ENCODE measurements around the gene HCN1.
"Not testable (repeated sequence)": the region's sequence is repeated elsewhere in the genome, so short reads cannot be mapped to it uniquely, and the experiment has no call there.

HCN1 gene

GRCh38 chr5:45609661-45610060, 86.5 kb downstream of the HCN1 start:
- DNase-seq = peak; percentile 11

GRCh38 chr5:45604092-45604491, 92.1 kb downstream of the HCN1 start:
- DNase-seq = no peak

GRCh38 chr5:45601424-45601823, 94.8 kb downstream of the HCN1 start:
- no peak for DNase-seq

- DNase-seq = no peak
Measured at GRCh38 chr5:45596320-45596719, 99.9 kb downstream of the HCN1 start.

GRCh38 chr5:45586001-45586400, 110.2 kb downstream of the HCN1 start:
- DNase-seq = not testable (repeated sequence)

GRCh38 chr5:45578270-45578669, 117.9 kb downstream of the HCN1 start:
- DNase-seq = no peak

GRCh38 chr5:45568813-45569212, 127.4 kb downstream of the HCN1 start:
- no peak for DNase-seq

GRCh38 chr5:45542421-45542820, 153.8 kb downstream of the HCN1 start:
- DNase-seq = no peak

GRCh38 chr5:45533663-45534062, 162.5 kb downstream of the HCN1 start:
- DNase-seq = peak; percentile 49

- DNase-seq = peak; percentile 71
Measured at GRCh38 chr5:45532826-45533624, 163.2 kb downstream of the HCN1 start.

GRCh38 chr5:45521067-45521466, 175.1 kb downstream of the HCN1 start:
- no peak for DNase-seq

- no peak for DNase-seq
Measured at GRCh38 chr5:45512521-45512920, 183.7 kb downstream of the HCN1 start.

GRCh38 chr5:45509371-45509770, 186.8 kb downstream of the HCN1 start:
- DNase-seq = no peak

GRCh38 chr5:45508135-45508534, 188.0 kb downstream of the HCN1 start:
- no peak for DNase-seq

- DNase-seq = peak; percentile 13
Measured at GRCh38 chr5:45507178-45507577, 189.0 kb downstream of the HCN1 start.

- DNase-seq = not testable (repeated sequence)
Measured at GRCh38 chr5:45499006-45499405, 197.2 kb downstream of the HCN1 start.

- no peak for DNase-seq
Measured at GRCh38 chr5:45491368-45491767, 204.8 kb downstream of the HCN1 start.

GRCh38 chr5:45484781-45485180, 211.4 kb downstream of the HCN1 start:
- no peak for DNase-seq

- peak; percentile 59 for DNase-seq
Measured at GRCh38 chr5:45454114-45454513, 242.1 kb downstream of the HCN1 start.

GRCh38 chr5:45444856-45445255, 251.3 kb downstream of the HCN1 start:
- DNase-seq = not testable (repeated sequence)

- DNase-seq = no peak
Measured at GRCh38 chr5:45440466-45440865, 255.7 kb downstream of the HCN1 start.

- no peak for DNase-seq
Measured at GRCh38 chr5:45437752-45438151, 258.4 kb downstream of the HCN1 start.

- DNase-seq = no peak
Measured at GRCh38 chr5:45417285-45417998, 278.7 kb downstream of the HCN1 start.
